Measurements from ENCODE around the gene YLPM1.

GRCh38 chr14:74824997-74825396, 61.9 kb downstream of the YLPM1 start:
- TF ChIP-seq EZH2 (IDR thresholded peaks at IDR 0.05; ENCODE audit: insufficient read depth, poor library complexity, severe bottlenecking) (no peak), EZH2phosphoT487 (IDR thresholded peaks at IDR 0.05; ENCODE audit: insufficient read depth, low read depth) (no peak)

Data from GM23248 (cell line).